ENCODE measurements around the gene GABRR1.

Gene GABRR1

GRCh38 chr6:89216411-89216810 lies 747 bp downstream of the GABRR1 start:
- H3K27ac ChIP-seq = no peak overlapping the region
- no peak for TF ChIP-seq CTCF (conservative IDR thresholded peaks at IDR 0.05)

GRCh38 chr6:89215391-89215790 lies 1.8 kb downstream of the GABRR1 start:
- TF ChIP-seq CTCF (conservative IDR thresholded peaks at IDR 0.05) = no peak
- no peak overlapping the region for H3K27ac ChIP-seq

- no peak for TF ChIP-seq CTCF (conservative IDR thresholded peaks at IDR 0.05)
- no peak overlapping the region for H3K27ac ChIP-seq
These were observed 3.0 kb downstream of the GABRR1 start for GRCh38 chr6:89214197-89214596.

- H3K27ac ChIP-seq = no peak overlapping the region
- no peak for TF ChIP-seq CTCF (conservative IDR thresholded peaks at IDR 0.05)
These were observed 4.7 kb downstream of the GABRR1 start for GRCh38 chr6:89212472-89212871.

- no peak for TF ChIP-seq CTCF (conservative IDR thresholded peaks at IDR 0.05)
- H3K27ac ChIP-seq = no peak overlapping the region
These were observed 7.7 kb downstream of the GABRR1 start for GRCh38 chr6:89209457-89209856.

- no peak for TF ChIP-seq CTCF (conservative IDR thresholded peaks at IDR 0.05)
- no peak overlapping the region for H3K27ac ChIP-seq
These were observed 8.6 kb downstream of the GABRR1 start for GRCh38 chr6:89208551-89208950.

- H3K27ac ChIP-seq = no peak overlapping the region
- TF ChIP-seq CTCF (conservative IDR thresholded peaks at IDR 0.05) = no peak
These were observed 11.3 kb downstream of the GABRR1 start for GRCh38 chr6:89205819-89206218.

- no peak for TF ChIP-seq CTCF (conservative IDR thresholded peaks at IDR 0.05)
These were observed 13.1 kb downstream of the GABRR1 start for GRCh38 chr6:89204096-89204495.

More at GRCh38 chr6:89204096-89204495, 13.1 kb downstream of the GABRR1 start:
- H3K27ac ChIP-seq = no peak overlapping the region
